Measurements from ENCODE around the gene ACSM3.
"Not testable (repeated sequence)": the region's sequence is repeated elsewhere in the genome, so short reads cannot be mapped to it uniquely, and the experiment has no call there.

Gene ACSM3

DNA sequence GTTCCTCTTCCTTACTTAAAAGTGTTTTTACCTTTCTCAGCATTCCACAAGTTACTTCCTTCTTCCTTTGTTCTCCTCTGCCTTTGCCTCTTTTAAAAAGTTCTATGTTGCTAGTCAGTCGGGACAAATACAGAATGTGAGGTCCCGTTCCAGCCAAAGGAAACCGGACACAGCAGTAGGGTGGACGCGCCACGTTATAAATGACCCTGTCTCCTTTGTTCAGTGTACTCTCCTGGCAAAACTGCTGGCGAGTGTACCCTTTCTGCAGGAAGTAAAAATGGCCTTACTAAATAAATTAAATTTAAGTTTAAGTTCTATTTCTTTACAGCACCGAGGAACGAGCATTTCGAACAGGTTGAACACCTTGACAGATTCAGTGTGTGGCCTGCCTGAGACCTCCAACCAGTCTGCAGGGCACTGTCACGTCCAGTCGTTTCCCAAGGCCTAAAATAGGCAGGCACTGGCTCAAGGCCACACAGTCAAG is 41.9 kb downstream of the ACSM3 start:
- DNase-seq (ENCODE audit: low read depth in 2 of 2): not testable (repeated sequence)

DNA sequence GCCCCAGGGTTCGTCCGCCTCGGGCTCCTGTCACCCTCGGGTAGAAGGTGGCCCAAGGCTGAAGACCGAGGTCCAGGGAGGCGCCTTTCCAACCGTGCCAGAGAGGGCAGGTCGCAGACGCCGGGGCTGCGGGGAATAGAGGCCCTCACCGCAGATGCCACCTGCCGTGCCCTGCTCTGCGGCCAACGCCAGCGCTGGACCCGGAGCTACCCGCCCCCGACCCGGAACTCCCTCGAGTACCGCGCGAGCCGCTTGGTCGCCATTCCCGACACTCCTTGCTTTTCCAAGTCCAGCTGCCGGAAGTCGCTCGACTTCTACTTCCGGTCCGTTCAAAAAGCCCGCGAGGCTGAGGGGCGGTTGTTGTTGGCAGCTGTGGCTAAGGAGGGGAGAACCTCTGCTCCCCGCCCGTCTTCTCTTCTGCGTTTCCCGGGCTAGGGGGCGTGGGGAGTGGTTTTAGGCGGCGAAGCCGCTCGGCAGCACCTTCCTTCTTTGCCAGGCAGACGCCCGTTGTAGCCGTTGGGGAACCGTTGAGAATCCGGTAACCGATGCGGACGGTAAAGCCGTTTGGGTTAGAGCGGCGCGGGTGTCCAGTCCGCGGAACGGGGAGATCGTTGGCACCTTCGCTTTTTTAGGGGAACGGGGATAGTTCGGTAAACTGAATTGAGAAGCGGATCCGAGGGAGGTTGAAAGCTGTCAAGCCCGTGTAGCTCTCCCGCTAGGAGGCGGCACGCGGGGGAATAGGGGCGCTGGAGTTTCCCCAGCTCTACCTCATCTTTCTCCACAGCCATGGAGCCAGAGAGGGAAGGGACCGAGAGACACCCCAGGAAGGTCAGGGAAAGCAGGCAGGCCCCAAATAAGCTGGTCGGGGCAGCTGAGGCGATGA is 42.6 kb downstream of the ACSM3 start, which contains the start of the genes ERI2 and REXO5:
Gene ERI2, minus strand, starts transcription at position 305 of the 883 bp plus-strand sequence. Its CDS starts 42 bp downstream, at position 263.
Gene REXO5, plus strand, starts transcription at position 360 of the 883 bp plus-strand sequence. Its CDS starts 427 bp downstream, at position 787.
- peak; percentile 88 to 90 for DNase-seq (ENCODE audit: low read depth in 2 of 2)

DNA sequence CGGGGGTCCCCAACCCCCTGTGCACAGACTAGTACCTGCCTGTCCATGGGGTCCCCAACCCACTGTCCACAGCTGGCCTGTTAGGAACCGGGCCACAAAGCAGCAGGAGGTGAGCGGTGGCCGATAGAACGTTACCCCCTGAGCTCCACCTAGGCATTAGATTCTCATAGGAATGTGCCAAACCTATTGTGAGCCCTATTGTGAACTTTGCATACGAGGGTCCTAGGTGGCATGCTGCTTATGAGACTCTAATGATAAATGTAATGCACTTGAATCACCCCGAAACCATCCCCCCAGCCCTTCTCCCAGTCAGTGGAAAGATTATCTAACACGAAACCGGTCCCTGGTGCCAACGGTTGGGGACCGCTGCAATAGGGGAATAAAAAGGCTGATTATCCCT is 44.0 kb downstream of the ACSM3 start:
- no peak for DNase-seq (ENCODE audit: low read depth in 2 of 2)

DNA sequence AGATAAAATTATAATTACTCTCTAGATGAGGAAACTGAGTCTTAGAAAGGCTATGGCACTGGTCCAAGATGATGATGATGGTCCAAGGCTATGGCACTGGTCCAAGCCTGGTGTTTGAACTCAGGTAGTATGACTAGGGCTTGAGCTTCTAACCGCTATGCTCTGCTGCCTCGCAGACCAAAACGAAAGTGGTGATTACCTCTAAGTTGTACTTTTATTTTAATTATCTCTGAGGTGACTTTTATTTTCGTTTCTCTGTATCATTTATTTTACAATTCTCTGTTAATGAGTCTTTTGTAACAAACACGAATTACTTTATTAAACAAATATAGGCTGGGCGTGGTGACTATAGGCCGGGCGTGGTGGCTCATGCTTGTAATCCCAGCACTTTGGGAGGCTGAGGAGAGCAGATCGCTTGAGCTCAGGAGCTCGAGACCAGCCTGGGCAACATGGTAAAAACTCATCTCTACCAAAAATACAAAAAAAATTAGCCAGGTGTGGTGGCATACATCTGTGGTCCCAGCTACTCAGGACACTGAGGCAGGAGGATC is 48.1 kb downstream of the ACSM3 start:
- no peak for DNase-seq (ENCODE audit: low read depth in 2 of 2)

DNA sequence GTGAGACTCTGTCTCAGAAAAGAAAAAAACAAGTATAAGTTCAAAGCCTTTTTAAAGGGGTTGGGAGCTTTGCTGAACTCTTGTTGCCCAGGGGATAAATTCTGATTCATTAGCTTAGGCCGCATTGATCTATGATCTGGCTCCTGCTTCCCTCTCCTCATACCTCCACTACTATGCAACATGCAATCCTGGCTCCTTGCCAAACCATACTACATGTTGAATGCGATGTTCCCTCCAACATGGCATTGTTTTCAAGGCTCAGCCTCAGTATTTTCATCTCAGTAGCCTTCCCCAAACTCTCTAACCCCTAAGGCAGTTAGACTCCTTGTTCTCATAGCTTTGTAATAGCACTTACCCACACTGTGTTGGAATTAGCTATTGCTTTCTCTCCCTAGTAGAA is 48.7 kb downstream of the ACSM3 start:
- no peak for DNase-seq (ENCODE audit: low read depth in 2 of 2)

DNA sequence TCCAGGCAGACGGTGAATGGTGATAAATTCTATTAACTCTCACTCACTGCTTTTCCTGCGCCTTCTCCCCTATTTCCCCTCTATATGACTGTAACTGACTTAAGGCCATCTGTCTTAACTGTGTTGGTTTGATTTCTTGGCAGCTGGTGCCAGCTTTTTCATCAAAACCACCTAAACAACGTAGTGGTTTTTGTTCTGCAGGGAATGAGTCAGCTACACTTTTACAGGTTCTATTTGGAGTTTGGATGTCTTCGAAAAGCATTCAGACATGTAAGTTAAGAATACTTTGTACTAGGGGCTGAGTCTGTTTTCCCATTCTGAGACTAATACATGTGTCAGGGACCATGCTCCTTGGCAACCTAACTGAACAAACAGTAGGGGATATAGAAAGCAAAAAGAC is 51.0 kb downstream of the ACSM3 start:
- no peak for DNase-seq (ENCODE audit: low read depth in 2 of 2)

DNA sequence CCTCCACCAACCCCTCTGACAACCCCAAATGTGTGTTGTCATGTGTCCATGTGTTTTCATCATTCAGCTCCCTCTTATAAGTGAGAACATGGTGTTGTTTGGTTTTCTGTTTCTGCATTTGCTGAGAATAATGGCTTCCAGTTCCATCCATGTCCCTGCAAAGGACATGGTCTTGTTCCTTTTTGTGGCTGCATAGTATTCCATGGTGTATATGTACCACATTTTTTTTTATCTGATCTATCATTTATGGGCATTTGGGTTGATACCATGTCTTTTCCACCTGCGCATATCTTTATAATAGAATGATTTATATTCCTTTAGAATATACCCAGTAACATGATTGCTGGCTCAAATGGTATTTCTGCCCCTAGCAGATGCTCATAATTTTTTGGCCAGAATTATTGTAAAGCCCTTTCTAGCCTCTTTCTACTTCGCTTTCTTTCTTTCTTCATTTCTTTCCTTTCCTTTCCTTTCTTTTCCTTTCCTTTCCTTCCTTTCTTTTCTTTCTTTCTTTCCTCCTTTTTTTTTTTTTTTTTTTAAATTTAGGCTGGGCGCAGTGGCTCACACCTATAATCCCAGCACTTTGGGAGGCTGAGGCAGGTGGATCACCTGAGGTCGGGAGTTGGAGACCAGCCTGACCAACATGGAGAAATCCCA is 55.2 kb downstream of the ACSM3 start:
- DNase-seq (ENCODE audit: low read depth in 2 of 2): no peak

DNA sequence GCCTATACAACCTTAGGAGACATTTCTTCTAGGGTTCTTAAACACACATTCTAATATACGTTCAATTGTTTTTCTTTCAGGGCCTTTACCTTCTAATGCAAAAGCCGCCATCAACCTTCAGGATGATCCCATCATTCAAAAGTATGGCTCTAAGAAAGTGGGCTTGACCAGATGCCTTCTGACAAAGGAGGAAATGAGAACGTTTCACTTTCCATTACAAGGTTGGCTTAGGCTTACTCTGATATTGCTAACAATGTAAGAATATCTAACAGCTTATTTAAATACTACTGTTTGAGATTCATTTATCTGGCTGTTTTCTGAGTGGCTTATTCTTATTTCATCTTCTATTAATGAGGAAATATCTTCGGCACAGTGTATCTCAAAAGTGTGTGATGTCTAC is 57.9 kb downstream of the ACSM3 start:
- DNase-seq (ENCODE audit: low read depth in 2 of 2): no peak

DNA sequence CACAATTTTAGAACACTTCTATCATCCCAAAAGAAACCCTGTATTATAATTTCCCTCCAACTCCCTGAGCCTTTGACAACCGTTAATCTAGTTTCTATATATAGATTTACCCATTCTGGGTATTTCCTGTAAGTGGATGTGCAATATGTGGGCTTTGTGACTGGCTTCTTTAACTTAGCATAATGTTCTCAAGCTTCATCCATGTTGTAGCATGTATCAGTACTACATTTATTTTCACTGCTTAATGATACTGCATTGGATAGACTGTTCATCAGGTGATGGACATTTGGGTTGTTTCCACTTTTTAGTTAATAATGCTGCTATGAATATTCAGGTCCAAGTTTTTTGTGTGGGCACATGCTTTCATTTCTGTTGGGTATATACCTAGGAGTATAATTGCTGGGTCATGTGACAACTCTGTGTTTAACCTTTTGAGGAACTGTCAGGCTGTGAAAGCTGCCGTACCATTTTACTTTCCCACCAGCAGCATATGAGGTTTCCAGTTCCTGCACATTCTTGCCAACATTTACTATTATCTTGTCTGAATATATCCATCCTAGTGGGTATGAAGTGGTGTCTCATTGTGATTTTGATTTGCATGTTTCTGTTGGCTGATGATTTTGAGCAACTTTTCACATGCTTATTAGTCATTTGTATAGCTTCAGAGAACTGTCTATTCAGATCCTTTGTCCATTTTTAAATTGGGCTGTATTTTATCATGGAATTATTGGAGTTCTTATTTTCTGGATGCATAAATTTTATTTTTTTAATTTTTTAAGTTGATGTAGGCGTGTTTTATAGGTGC is 58.9 kb downstream of the ACSM3 start:
- DNase-seq (ENCODE audit: low read depth in 2 of 2): no peak

DNA sequence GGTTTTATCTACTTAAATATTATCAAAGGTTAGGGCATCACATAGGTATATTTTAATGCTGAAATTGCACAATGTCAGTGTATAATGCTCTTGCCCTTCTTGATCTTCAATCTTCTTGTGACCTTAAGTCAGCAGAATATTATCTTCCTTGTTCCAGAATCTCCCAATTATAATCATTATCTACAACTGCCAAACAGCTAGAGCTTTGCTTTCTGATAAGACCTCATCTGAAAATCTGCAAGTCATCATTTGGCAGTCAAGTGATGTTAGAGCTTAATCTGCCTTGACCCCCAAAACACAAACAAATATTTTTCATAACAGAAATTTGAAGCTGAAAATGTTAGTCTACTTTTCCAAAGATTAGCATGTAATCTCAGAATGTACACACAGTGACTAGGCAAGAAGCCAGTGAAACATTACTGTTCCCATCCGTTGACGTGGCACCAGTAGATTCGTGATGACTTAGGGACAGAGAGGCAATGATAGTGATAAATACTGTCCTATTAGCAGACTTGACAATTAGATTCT is 62.3 kb downstream of the ACSM3 start:
- DNase-seq (ENCODE audit: low read depth in 2 of 2): no peak

DNA sequence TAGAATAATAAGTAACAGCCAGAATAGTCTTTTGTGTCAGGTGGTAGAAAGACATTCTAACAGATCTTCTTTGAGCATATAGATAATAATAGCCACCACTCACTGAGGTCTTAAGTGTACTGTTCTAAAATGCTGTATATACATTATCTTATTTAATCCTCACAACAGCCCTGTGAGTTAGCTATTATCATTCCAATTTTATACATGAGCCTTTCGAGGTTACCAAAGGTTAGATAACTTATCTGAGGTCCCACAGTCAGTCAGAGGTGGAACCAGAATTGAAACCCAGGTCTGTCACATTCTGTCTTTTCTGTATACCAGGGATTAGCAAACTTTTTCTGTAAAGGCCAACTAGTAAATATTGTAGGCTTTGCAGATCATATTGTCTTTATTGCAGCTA is 65.7 kb downstream of the ACSM3 start:
- DNase-seq (ENCODE audit: low read depth in 2 of 2): no peak

DNA sequence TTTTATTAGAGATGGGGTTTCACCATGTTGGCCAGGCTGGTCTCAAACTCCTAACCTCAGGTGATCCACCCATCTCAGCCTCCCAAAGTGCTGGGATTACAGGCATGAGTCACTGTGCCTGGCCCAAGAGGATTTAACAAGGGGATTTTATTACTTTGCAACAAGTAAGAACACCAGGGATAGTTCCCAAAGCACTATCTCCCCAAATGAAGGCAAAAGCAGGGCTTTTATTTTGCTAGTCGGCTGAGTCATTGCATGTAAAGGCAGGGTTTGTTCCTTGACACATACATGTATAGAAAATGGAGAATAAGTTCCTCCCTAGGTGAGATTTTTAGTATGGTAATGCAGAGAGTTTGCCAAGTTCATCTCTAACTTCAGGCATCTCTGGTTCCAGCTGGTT is 66.6 kb downstream of the ACSM3 start:
- DNase-seq (ENCODE audit: low read depth in 2 of 2): no peak

DNA sequence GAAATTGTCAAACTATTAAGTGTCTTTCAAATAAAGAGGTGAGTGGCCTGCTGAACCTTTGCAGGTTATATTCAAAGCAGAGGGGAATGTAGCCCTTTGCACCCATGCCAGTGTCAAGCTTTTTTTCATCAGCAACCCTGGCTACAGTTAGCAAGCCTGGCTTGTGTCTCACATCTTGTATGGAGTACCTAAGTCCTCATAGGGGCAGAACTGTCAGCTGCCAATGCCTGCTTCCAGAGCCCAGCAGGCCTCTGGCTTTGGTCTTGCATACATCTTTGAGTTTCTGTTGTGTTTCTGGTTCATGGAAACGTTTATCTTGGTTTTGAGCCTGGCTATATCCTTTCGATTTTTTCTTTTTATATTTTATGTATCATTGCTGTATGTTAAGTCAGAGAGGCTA is 69.3 kb downstream of the ACSM3 start:
- DNase-seq (ENCODE audit: low read depth in 2 of 2): no peak

DNA sequence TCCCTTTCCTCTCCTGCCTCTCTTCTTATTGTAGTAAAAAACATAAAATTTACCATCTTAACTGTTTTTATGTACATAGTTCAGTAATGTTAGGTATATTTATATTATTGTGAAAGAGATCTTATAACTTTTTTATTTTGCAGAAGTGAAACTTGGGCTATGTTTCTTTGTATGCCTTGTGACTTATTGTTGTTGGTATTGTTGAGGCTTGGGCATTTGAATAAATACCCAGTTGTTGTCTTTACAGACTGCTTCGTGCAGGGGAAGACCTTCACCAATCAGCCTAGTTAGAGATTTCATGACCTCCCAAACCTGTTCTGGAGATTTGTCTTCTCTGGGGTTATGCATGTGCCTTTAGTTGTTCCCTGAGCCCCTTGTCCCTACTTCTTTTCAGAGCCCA is 74.4 kb downstream of the ACSM3 start:
- no peak for DNase-seq (ENCODE audit: low read depth in 2 of 2)

DNA sequence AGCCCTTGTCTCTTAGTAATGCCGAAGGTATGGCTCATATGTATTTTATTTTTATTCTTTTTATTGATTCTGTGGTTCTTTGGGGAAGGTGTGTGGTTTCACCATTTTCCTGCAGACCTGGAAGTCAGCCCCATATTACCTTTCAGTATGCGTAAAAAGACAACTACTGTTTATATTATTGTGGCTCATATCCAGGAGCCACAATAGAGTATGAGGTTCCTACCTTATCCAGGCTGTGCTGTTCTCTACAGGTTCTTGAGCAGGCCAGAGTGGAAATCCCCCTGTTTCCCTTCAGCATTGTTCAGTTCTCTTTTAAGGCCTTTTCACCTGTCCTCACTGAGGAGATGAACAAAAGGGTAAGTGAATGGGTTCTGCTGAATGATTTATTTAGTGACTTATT is 75.7 kb downstream of the ACSM3 start:
- DNase-seq (ENCODE audit: low read depth in 2 of 2): no peak

DNA sequence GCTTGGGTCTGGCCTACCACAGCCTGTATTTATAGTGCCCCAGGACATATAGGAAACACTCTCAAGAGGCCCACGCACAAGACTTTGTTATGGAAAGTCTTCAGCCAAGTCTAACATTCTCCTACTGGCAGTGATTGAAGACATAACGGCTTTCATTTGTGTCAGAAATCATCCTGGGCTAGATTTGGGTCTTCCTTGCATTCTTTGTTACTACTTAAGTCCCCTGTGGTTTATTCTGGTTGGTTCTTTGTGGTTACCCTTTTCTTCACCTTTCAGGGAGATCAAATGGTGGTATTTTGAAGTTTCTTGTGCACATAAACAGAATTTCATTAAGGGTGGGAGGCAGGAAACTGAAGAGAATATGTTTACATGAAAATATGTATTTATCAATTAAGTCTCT is 80.2 kb downstream of the ACSM3 start:
- no peak for DNase-seq (ENCODE audit: low read depth in 2 of 2)

DNA sequence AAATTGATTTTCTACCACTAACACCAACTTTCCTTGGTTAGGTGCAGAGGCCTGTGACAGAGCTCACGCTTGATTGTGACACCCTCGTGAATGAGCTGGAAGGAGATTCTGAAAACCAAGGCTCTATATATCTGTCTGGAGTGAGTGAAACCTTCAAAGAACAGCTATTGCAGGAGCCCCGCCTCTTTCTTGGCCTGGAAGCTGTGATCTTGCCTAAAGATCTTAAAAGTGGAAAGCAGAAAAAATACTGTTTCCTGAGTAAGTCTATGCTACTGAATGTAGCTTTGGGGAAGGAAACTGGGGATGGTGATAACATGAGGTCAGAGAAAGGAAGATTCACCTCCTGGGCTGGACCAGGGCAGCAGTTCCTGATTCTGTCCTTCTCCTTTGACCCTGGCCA is 80.8 kb downstream of the ACSM3 start:
- DNase-seq (ENCODE audit: low read depth in 2 of 2): no peak

DNA sequence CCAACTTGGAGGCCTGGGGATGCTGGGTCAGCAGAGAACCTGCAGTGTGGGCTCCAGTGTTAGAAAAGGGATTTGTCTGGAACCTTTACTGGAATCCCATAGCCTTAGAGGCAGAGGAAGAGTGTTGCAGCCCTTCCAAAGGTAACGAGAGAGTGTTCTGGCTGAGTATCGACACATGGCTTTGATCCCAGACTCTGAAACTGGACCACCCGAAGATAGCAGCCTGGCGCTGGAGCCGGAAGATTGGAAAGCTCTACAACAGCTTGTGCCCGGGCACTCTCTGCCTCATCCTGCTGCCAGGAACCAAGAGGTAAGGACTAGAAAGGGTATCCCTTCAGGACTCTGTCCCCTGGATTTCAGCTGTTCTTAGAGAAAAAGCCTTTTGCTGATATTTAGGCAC is 82.2 kb downstream of the ACSM3 start:
- no peak for DNase-seq (ENCODE audit: low read depth in 2 of 2)

DNA sequence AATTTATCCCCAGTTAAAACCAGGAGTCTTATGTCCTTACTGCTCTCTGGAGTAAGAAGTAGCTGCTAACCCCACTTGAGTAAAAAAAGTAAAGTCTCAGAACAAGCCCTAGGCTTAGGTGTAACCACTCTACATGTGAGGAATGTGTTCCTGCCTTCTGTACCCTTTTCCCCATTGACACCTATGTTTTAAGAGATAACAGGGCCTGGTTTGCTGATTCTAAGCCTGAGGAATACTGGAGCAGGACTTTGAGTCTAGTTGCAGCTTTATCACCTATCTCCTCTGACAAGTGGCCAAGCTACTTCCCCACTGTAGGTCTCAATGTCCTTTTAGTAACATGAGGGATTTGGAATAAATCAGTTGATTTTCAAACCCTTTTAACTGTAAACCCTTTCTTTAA is 82.7 kb downstream of the ACSM3 start:
- no peak for DNase-seq (ENCODE audit: low read depth in 2 of 2)

Data from fibroblast of skin of left quadriceps (primary cell).